KOPT-K1 (cell line): ENCODE results near the gene KANK3.
"Not testable (repeated sequence)": the region's sequence is repeated elsewhere in the genome, so short reads cannot be mapped to it uniquely, and the experiment has no call there.

Experiments used
- H3K27ac ChIP-seq: fragments of 200-600 bp; sonication (generic); 2 replicates; pipeline ENCODE4 v1.5.1; 2016; ENCODE audit warnings: antibody characterized with exemption, mild to moderate bottlenecking, low read depth, low read length; ENCODE audit not compliant: poor library complexity, severe bottlenecking
- H3K36me3 ChIP-seq: fragments of 200-600 bp; sonication (generic); 2 replicates; pipeline ENCODE4 v1.5.1; 2017; ENCODE audit warnings: antibody characterized with exemption, mild to moderate bottlenecking, low read length, moderate library complexity; ENCODE audit not compliant: insufficient read depth
- H3K9me3 ChIP-seq: fragments of 200-600 bp; sonication (generic); 2 replicates; pipeline ENCODE4 v1.5.1; 2017; ENCODE audit warnings: antibody characterized with exemption, low read length, mild to moderate bottlenecking; ENCODE audit not compliant: insufficient read depth, poor library complexity, severe bottlenecking

KANK3 gene

GRCh38 chr19:8358948-8359347, 15.9 kb upstream of the KANK3 start:
- H3K9me3 ChIP-seq = no peaks in the 10 kb centered on the region
- H3K36me3 ChIP-seq = no peaks in the 10 kb centered on the region
- H3K27ac ChIP-seq = no peak overlapping the region

GRCh38 chr19:8357007-8357521, 14.0 kb upstream of the KANK3 start:
- Histone ChIP-seq H3K36me3 (no peaks in the 10 kb centered on the region), H3K27ac (no peak overlapping the region)

GRCh38 chr19:8355631-8356402, 12.8 kb upstream of the KANK3 start:
- H3K9me3 ChIP-seq = no peaks in the 10 kb centered on the region
- H3K36me3 ChIP-seq = no peaks in the 10 kb centered on the region
- H3K27ac ChIP-seq = no peak overlapping the region

More at GRCh38 chr19:8357007-8357521, 14.0 kb upstream of the KANK3 start:
- no peaks in the 10 kb centered on the region for H3K9me3 ChIP-seq

- not testable (repeated sequence) for H3K9me3 ChIP-seq, H3K36me3 ChIP-seq, H3K27ac ChIP-seq
Measured at GRCh38 chr19:8352845-8353244, 9.8 kb upstream of the KANK3 start.

- no peaks in the 10 kb centered on the region for H3K36me3 ChIP-seq
- no peaks in the 10 kb centered on the region for H3K9me3 ChIP-seq
- no peak overlapping the region for H3K27ac ChIP-seq
Measured at GRCh38 chr19:8352134-8352827, 9.2 kb upstream of the KANK3 start.

GRCh38 chr19:8349629-8350372, 6.7 kb upstream of the KANK3 start:
- H3K27ac ChIP-seq, H3K36me3 ChIP-seq, H3K9me3 ChIP-seq: not testable (repeated sequence)

- no peaks in the 10 kb centered on the region for H3K9me3 ChIP-seq
- no peaks in the 10 kb centered on the region for H3K36me3 ChIP-seq
- H3K27ac ChIP-seq = no peak overlapping the region
Measured at GRCh38 chr19:8343483-8343844, 402 bp upstream of the KANK3 start.

GRCh38 chr19:8342316-8342683, 762 bp downstream of the KANK3 start:
- Histone ChIP-seq H3K27ac (no peak overlapping the region), H3K9me3 (no peaks in the 10 kb centered on the region), H3K36me3 (no peaks in the 10 kb centered on the region)

GRCh38 chr19:8341504-8341903, 1.6 kb downstream of the KANK3 start:
- H3K9me3 ChIP-seq, H3K27ac ChIP-seq, H3K36me3 ChIP-seq: not testable (repeated sequence)

GRCh38 chr19:8340341-8341096, 2.5 kb downstream of the KANK3 start:
- Histone ChIP-seq H3K27ac (no peak overlapping the region), H3K36me3 (no peaks in the 10 kb centered on the region), H3K9me3 (no peaks in the 10 kb centered on the region)

- no peaks in the 10 kb centered on the region for H3K36me3 ChIP-seq
- no peak overlapping the region for H3K27ac ChIP-seq
- H3K9me3 ChIP-seq = no peaks in the 10 kb centered on the region
Measured at GRCh38 chr19:8338835-8339234, 4.2 kb downstream of the KANK3 start.

GRCh38 chr19:8337728-8338127, 5.3 kb downstream of the KANK3 start:
- Histone ChIP-seq H3K36me3 (no peaks in the 10 kb centered on the region), H3K9me3 (no peaks in the 10 kb centered on the region), H3K27ac (no peak overlapping the region)

GRCh38 chr19:8336660-8337059, 6.4 kb downstream of the KANK3 start:
- no peaks in the 10 kb centered on the region for H3K36me3 ChIP-seq
- no peaks in the 10 kb centered on the region for H3K9me3 ChIP-seq
- no peak overlapping the region for H3K27ac ChIP-seq

- H3K36me3 ChIP-seq = no peaks in the 10 kb centered on the region
- no peaks in the 10 kb centered on the region for H3K9me3 ChIP-seq
- H3K27ac ChIP-seq = no peak overlapping the region
Measured at GRCh38 chr19:8336072-8336569, 6.9 kb downstream of the KANK3 start.
